ENCODE results near the gene KRTAP12-4. TPM values are rescaled to one million over a fixed set of nuclear protein-coding genes. Genes with fewer than 3 reads are reported as not detected.

Gene KRTAP12-4
- total RNA-seq, 4 donors from 2014 or later, result not detected

DNA sequence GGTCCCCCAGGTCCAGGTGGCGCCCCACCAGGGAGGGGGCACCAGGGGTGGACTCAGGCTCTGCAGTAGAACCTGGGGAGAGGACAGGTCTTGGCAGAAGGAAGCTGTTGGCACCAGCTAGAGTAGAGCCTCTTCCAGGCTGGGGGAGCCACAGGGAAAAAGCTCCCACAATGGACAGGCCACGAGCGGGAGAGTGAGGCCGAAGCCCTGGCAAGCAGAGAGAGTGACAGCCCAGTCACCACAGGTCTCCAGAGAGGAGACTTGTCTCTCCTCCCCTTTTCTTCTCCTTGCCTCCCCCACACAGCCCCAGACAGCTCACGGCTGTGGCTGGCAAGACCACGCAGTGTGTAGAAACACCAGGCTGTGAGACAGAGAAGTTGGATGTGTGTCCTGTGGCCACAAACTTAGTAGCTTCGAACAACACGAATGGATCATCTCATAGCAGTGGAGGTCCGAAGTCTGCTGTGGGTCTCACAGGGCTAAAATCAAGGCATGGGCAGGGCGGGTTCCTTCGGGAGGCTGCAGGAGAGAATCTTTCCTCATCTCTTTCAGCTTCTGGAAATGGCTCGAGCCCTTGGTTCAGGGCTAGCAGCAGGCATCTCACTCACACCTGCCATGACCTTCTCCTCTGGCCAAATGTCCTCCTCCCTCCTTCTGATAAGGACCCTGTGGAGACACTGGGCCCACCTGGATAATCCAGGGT lies 3.3 kb downstream of the KRTAP12-4 start:
- H3K4me3 ChIP-seq, result no peak overlapping the region
- H3K4me1 ChIP-seq, result no peaks in the 10 kb centered on the region
- H3K27me3 ChIP-seq, result peaks cover 0 to 70% (median 0%) of the 10 kb centered on the region in 4 donors
- H3K9me3 ChIP-seq, result peaks cover 0 to 3% (median 1%) of the 10 kb centered on the region in 4 donors
- no peaks in the 10 kb centered on the region for H3K36me3 ChIP-seq
- intact Hi-C loops (cut with DNase I), result no loop called here
- WGBS, result 93% methylated on average over 11 of the region's 12 CpGs
- DNase-seq (ENCODE audit: extremely low spot score), result peak; percentile 89
- TF ChIP-seq, protein P1, sequence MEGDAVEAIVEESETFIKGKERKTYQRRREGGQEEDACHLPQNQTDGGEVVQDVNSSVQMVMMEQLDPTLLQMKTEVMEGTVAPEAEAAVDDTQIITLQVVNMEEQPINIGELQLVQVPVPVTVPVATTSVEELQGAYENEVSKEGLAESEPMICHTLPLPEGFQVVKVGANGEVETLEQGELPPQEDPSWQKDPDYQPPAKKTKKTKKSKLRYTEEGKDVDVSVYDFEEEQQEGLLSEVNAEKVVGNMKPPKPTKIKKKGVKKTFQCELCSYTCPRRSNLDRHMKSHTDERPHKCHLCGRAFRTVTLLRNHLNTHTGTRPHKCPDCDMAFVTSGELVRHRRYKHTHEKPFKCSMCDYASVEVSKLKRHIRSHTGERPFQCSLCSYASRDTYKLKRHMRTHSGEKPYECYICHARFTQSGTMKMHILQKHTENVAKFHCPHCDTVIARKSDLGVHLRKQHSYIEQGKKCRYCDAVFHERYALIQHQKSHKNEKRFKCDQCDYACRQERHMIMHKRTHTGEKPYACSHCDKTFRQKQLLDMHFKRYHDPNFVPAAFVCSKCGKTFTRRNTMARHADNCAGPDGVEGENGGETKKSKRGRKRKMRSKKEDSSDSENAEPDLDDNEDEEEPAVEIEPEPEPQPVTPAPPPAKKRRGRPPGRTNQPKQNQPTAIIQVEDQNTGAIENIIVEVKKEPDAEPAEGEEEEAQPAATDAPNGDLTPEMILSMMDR (IDR thresholded peaks at IDR 0.05), result no peak
- TF ChIP-seq EP300 (IDR thresholded peaks at IDR 0.05) (no peak), POLR2AphosphoS5 (IDR thresholded peaks at IDR 0.05) (no peak), POLR2A (IDR thresholded peaks at IDR 0.05; ENCODE audit: low read depth) (no peak)
- no peak overlapping the region for H3K27ac ChIP-seq (replicated peaks in 1 of 4)

DNA sequence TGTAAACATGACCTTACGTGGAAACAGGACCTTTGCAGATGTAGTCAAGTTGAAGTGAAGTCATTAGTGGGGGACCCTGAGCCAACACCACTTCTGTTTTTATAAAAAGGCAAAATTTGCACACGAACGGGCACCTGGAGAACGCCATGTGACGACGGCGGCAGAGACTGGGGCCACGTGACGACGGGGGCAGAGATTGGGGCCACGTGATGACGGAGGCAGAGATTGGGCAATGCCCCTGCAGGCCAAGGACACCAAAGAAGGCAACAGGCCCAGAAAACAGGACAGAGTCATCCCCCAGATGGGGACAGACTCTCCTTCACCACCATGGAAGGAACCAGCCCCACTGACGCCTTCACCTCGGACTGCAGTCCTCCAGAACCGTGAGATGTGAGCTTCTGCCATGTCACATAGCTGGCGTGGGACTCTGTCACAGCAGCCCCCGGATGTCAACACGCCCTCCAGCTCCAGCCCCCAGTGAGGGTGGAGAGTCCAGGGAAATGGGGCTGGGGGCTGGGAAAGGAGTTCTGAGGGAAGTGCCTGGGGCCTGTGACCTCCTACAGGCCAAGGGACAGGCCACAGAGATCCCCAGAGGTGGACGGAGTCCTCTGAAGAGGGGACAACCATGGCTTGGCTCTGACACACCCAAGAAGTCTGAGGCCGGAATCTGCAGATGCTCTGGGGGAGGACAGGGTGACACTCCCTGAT lies 4.0 kb downstream of the KRTAP12-4 start:
- Histone ChIP-seq H3K9me3 (peaks cover 0 to 1% (median under 1%) of the 10 kb centered on the region in 4 donors), H3K27me3 (peaks cover 0 to 70% (median 0%) of the 10 kb centered on the region in 4 donors), H3K4me1 (no peaks in the 10 kb centered on the region), H3K27ac (replicated peaks in 1 of 4) (no peak overlapping the region), H3K4me3 (no peak overlapping the region), H3K36me3 (no peaks in the 10 kb centered on the region)
- 91% methylated on average over 20 of the region's 20 CpGs for WGBS
- TF ChIP-seq, protein P1 (IDR thresholded peaks at IDR 0.05), result no peak
- TF ChIP-seq EP300 (IDR thresholded peaks at IDR 0.05), result no peak
- TF ChIP-seq POLR2A (IDR thresholded peaks at IDR 0.05; ENCODE audit: low read depth), result no peak
- TF ChIP-seq POLR2AphosphoS5 (IDR thresholded peaks at IDR 0.05), result no peak
- peak; percentile 91 for DNase-seq (ENCODE audit: extremely low spot score)
- intact Hi-C loops (cut with DNase I), result no loop called here

DNA sequence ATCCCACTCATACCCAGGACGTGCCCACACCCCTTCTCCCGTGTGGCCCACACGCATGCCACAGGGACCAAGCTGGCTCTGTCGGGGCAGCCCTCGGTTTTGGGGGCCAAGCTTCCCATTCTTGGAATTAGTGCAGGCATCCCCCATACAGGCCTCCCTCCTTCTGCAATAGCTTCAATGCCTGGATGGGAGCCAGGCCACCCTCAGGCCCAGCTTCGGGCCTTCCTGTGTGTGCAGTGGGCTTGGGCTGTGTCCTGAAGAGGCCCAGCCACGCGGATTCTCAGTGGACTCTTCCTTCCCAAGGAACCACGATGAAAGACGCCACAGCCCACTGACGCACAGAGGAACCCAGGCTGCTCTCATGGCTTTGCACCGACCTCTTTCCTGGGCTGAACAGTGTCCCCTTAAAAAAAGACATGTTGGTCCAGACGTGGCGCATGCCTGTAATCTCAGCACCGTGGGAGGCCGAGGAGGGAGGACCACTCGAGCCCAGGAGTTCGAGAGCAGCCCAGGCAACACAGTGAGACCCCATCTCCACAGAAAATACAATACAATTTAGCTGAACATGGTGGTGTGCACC lies 4.8 kb downstream of the KRTAP12-4 start:
- WGBS, result 87% methylated on average over 12 of the region's 18 CpGs
- peak; percentile 60 for DNase-seq (ENCODE audit: extremely low spot score)

DNA sequence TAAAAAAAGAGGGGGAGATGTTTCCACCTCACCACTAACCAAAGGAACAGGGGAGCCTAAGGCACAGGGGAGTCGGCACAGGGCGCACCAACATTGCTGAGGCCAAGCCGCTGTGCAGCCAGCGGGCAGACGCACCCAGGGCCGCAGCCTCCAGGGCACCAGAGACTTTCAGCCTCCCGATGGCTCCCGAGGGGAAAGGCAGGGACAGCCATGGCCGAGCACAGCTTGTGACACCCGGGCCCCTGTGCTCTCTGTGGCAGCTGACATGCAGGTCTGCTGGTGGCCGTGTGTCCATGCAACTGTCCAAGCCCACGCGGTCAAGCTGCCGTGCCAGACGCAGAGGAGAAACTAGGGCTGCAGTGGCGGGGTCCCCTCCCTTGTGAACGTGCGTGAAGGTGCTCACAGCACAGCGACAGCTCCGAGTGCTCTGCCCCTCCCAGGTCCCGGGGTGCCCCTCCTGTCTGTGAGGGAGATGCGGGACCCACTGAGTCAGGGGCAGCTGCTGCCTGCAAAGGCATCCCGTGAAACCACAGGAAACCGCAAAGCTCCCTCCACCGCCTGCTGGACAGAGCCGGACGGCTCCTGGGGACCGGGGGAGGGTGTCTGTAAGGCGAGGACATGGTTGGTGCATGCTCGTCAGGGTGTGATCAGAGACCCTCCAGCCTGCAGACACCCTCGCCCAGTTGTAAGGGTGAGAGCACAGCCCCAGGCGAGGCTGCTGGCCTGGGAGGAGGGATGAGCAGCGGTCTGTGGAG lies 5.7 kb downstream of the KRTAP12-4 start:
- H3K4me1 ChIP-seq, result no peaks in the 10 kb centered on the region
- no peak for TF ChIP-seq EP300 (IDR thresholded peaks at IDR 0.05)
- TF ChIP-seq, protein P1 (IDR thresholded peaks at IDR 0.05), result no peak
- no peak for TF ChIP-seq POLR2A (IDR thresholded peaks at IDR 0.05; ENCODE audit: low read depth)
- no peaks in the 10 kb centered on the region for H3K36me3 ChIP-seq
- intact Hi-C loops (cut with DNase I), result no loop called here
- DNase-seq (ENCODE audit: extremely low spot score), result peak; percentile 84
- H3K9me3 ChIP-seq, result peaks cover 0 to 18% (median 7%) of the 10 kb centered on the region in 4 donors
- H3K4me3 ChIP-seq, result no peak overlapping the region
- 73% methylated on average over 27 of the region's 33 CpGs for WGBS
- peaks cover 0 to 58% (median 0%) of the 10 kb centered on the region in 4 donors for H3K27me3 ChIP-seq
- no peak overlapping the region for H3K27ac ChIP-seq (replicated peaks in 1 of 4)

More for the DNA sequence above, 4.8 kb downstream of the KRTAP12-4 start:
- TF ChIP-seq POLR2AphosphoS5 (IDR thresholded peaks at IDR 0.05), result no peak
- TF ChIP-seq POLR2A (IDR thresholded peaks at IDR 0.05; ENCODE audit: low read depth), result no peak
- no peak for TF ChIP-seq EP300 (IDR thresholded peaks at IDR 0.05)
- TF ChIP-seq, protein P1 (IDR thresholded peaks at IDR 0.05), result no peak
- Histone ChIP-seq H3K36me3 (no peaks in the 10 kb centered on the region), H3K4me1 (no peaks in the 10 kb centered on the region), H3K27me3 (peaks cover 0 to 67% (median 0%) of the 10 kb centered on the region in 4 donors), H3K9me3 (peaks cover 0 to 9% (median 4%) of the 10 kb centered on the region in 4 donors), H3K4me3 (no peak overlapping the region), H3K27ac (replicated peaks in 1 of 4) (no peak overlapping the region)
- intact Hi-C loops (cut with DNase I), result no loop called here
